Panc1 (cell line): ENCODE results near the gene APBB1. TPM values are rescaled to one million over a fixed set of nuclear protein-coding genes. Genes with fewer than 3 reads are reported as not detected.

ENCODE experiments used
- ATAC-seq: fragments of 200-7000 bp; cut with Tn5 transposase; 2 replicates; pipeline ENCODE4 v1.9.1; 2020; ENCODE audit warnings: mild to moderate bottlenecking, moderate library complexity
- BruUV-seq: library from RNA; stranded (reverse); fragments of 400-500 nt; replicated peaks from 2 replicates; lab custom pipeline; 2021; lab: Mats Ljungman, UMichigan
- CTCF ChIA-PET: fragments of 300-600 bp; sonication (Branson Sonifier 250); formaldehyde crosslinking; loops from one replicate; lab custom pipeline; 2022; ENCODE audit warnings: antibody characterized with exemption; lab: Charles Lee
- POLR2A ChIA-PET: fragments of 300-600 bp; sonication (Branson Sonifier 250); formaldehyde crosslinking; loops from one replicate; lab custom pipeline; 2022; ENCODE audit warnings: antibody characterized with exemption; lab: Charles Lee
- DNase-seq: peaks from one replicate; pipeline ENCODE4 v3.0.0-alpha.2; 2010; ENCODE audit warnings: low read depth, low spot score
- H3K27ac ChIP-seq: 2 replicates; pipeline ENCODE4 v1.5.1; 2011; ENCODE audit warnings: mild to moderate bottlenecking, low read length, inconsistent platforms
- H3K27me3 ChIP-seq: fragments of 200-500 bp; sonication (Bioruptor generic); 2 replicates; pipeline ENCODE4 v1.6.0; 2014; ENCODE audit warnings: low read length, inconsistent platforms; ENCODE audit not compliant: control insufficient read depth, insufficient read depth
- H3K36me3 ChIP-seq: fragments of 200-500 bp; sonication (Bioruptor generic); 2 replicates; pipeline ENCODE4 v1.5.1; 2014; ENCODE audit warnings: inconsistent platforms, mild to moderate bottlenecking, low read length, moderate library complexity; ENCODE audit not compliant: control insufficient read depth, insufficient read depth
- H3K4me1 ChIP-seq: 2 replicates; pipeline ENCODE4 v1.5.1; 2011; ENCODE audit warnings: inconsistent platforms, mild to moderate bottlenecking, low read length, moderate library complexity; ENCODE audit not compliant: control insufficient read depth, insufficient read depth
- H3K4me3 ChIP-seq, 2 experiments: 2 replicates each; pipeline ENCODE4 v1.5.1; 2011 to 2012; ENCODE audit warnings: low read depth in 2 of 2, low read length in 2 of 2, mild to moderate bottlenecking in 2 of 2, inconsistent platforms in 1 of 2, moderate library complexity in 1 of 2
- H3K9me3 ChIP-seq: fragments of 200-500 bp; sonication (Bioruptor generic); 2 replicates; pipeline ENCODE4 v1.5.1; 2014; ENCODE audit warnings: low read depth, mild to moderate bottlenecking, inconsistent platforms, low read length, moderate library complexity; ENCODE audit not compliant: control insufficient read depth, insufficient read depth
- POLR2AphosphoS5 ChIP-seq: IDR thresholded peaks from 2 replicates; pipeline ENCODE4 v1.6.1; 2012; ENCODE audit warnings: mild to moderate bottlenecking, low read depth, low read length, moderate library complexity
- REST ChIP-seq, 2 experiments: IDR thresholded peaks; 2 replicates each; pipeline ENCODE4 v1.6.1; 2011 to 2012; ENCODE audit warnings: low read depth in 2 of 2, control low read depth in 1 of 2, low read length in 1 of 2, mild to moderate bottlenecking in 1 of 2, moderate library complexity in 1 of 2; ENCODE audit not compliant: insufficient read depth in 1 of 2
- SIN3A ChIP-seq: IDR thresholded peaks from 2 replicates; pipeline ENCODE4 v1.6.1; 2012; ENCODE audit warnings: low read depth, mild to moderate bottlenecking, low read length, moderate library complexity, borderline replicate concordance; ENCODE audit not compliant: insufficient read depth
- TCF7L2 ChIP-seq: IDR thresholded peaks from 2 replicates; pipeline ENCODE4 v1.6.1; 2011; ENCODE audit warnings: mild to moderate bottlenecking, low read depth, low read length, inconsistent platforms
- in situ Hi-C: cut with HindIII; loops from 2 replicates; pipeline ENCODE4 v1.10.0; 2016; ENCODE audit warnings: low sequenced_read_pairs, low pct_unique_long_range_greater_than_20kb
- intact Hi-C: fragments of 100-400 bp; cut with micrococcal nuclease; formaldehyde crosslinking; loops from one replicate; pipeline ENCODE4 v1.10.0; 2022; ENCODE audit not compliant: unreplicated experiment
- total RNA-seq: library from RNA; stranded (reverse); gene quantifications from one replicate; pipeline ENCODE4 v1.2.1, GENCODE V29; 2021; ENCODE audit not compliant: unreplicated experiment
- TF ChIP-seq, protein P1 (sequence below): fragments of 450-650 bp; IDR thresholded peaks from 2 replicates; pipeline ENCODE4 v1.5.1; 2017; ENCODE audit warnings: mild to moderate bottlenecking

APBB1 gene
- total RNA-seq, 1 experiment from 2014 or later, result 9.6 TPM

- intact Hi-C loops (no loop called here), in situ Hi-C loops (no loop called here)
- TF ChIP-seq POLR2AphosphoS5 (no peak), SIN3A (no peak), REST (IDR thresholded peaks at IDR 0.05; ENCODE audit: insufficient read depth in 1 of 2, low read depth in 2 of 2, low read length in 1 of 2) (no peak), TCF7L2 (no peak)
- TF ChIP-seq, protein P1, sequence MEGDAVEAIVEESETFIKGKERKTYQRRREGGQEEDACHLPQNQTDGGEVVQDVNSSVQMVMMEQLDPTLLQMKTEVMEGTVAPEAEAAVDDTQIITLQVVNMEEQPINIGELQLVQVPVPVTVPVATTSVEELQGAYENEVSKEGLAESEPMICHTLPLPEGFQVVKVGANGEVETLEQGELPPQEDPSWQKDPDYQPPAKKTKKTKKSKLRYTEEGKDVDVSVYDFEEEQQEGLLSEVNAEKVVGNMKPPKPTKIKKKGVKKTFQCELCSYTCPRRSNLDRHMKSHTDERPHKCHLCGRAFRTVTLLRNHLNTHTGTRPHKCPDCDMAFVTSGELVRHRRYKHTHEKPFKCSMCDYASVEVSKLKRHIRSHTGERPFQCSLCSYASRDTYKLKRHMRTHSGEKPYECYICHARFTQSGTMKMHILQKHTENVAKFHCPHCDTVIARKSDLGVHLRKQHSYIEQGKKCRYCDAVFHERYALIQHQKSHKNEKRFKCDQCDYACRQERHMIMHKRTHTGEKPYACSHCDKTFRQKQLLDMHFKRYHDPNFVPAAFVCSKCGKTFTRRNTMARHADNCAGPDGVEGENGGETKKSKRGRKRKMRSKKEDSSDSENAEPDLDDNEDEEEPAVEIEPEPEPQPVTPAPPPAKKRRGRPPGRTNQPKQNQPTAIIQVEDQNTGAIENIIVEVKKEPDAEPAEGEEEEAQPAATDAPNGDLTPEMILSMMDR, result no peak
- DNase-seq, result no peak
- Histone ChIP-seq H3K9me3 (no peaks in the 10 kb centered on the region), H3K4me1 (no peaks in the 10 kb centered on the region), H3K36me3 (no peaks in the 10 kb centered on the region), H3K27ac (no peak overlapping the region), H3K4me3 (no peak overlapping the region), H3K27me3 (no peaks in the 10 kb centered on the region; the same call in 1 of the 2 replicates)
- POLR2A ChIA-PET, result no interaction called here
- no TSS peak for BruUV-seq
- no peak for ATAC-seq
- CTCF ChIA-PET, result interaction anchor here (0.7 kb wide), 1 partner anchor 356 kb away, joined by 6 read pairs; no protein-coding TSS in a partner anchor
Observed at GRCh38 chr11:6400431-6401345, 18.2 kb downstream of the APBB1 start.

DNA sequence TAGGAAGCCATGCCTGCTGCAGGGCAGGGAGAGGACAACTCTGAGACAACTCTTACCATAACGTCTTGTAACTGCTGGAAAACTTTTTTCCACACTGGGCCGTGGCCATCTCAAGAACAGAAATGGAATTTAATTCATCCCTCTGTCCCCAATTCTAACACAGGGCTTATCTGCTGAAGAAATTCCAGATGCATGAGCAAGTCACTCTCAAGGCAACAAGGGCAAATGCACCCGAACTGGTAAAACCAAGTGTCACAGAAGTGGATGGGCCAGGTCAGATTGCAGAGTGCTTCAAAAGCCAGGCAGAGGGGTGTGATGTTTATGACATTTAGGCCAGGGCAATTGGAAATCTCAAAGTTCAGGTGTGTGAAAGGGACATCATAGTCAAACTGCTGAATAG is 21.3 kb downstream of the APBB1 start:
- TF ChIP-seq, protein P1, result no peak
- TF ChIP-seq TCF7L2 (no peak), POLR2AphosphoS5 (no peak)
- intact Hi-C loops, result no loop called here
- no peak overlapping the region for H3K4me3 ChIP-seq
- POLR2A ChIA-PET, result no interaction called here
- in situ Hi-C loops, result no loop called here
- H3K27me3 ChIP-seq, result no peaks in the 10 kb centered on the region; the same call in 1 of the 2 replicates
- no peaks in the 10 kb centered on the region for H3K9me3 ChIP-seq
- no peaks in the 10 kb centered on the region for H3K4me1 ChIP-seq
- no peak overlapping the region for H3K27ac ChIP-seq
- no TSS peak for BruUV-seq
- CTCF ChIA-PET, result no interaction called here
- no peak for DNase-seq
- no peaks in the 10 kb centered on the region for H3K36me3 ChIP-seq
- no peak for ATAC-seq
